ENCODE measurements around the gene A4GNT. TPM values are rescaled to one million over a fixed set of nuclear protein-coding genes. Genes with fewer than 3 reads are reported as not detected.
"Not testable (repeated sequence)": the region's sequence is repeated elsewhere in the genome, so short reads cannot be mapped to it uniquely, and the experiment has no call there.

The A4GNT gene
- total RNA-seq, 1 experiment from 2014 or later: not detected

- Histone ChIP-seq H3K79me2 (ENCODE audit: low read length) (no peaks in the 10 kb centered on the region), H3K36me3 (ENCODE audit: insufficient read depth, low read length) (no peaks in the 10 kb centered on the region), H2AFZ (ENCODE audit: low read length) (no peak overlapping the region), H3K9me3 (ENCODE audit: low read length) (no peaks in the 10 kb centered on the region), H3K27me3 (ENCODE audit: low read length) (no peaks in the 10 kb centered on the region), H3K9me2 (replicated peaks; ENCODE audit: insufficient read depth, low read length) (no peaks in the 10 kb centered on the region), H4K20me1 (ENCODE audit: insufficient read depth, low read depth, low read length) (no peaks in the 10 kb centered on the region), H3K27ac (ENCODE audit: low read length) (no peak overlapping the region), H3K4me3 (ENCODE audit: low read length) (no peak overlapping the region), H3K9ac (ENCODE audit: low read length) (no peak overlapping the region), H3K4me2 (ENCODE audit: low read depth, low read length, poor library complexity, severe bottlenecking) (no peak overlapping the region), H3K4me1 (ENCODE audit: low read length) (no peaks in the 10 kb centered on the region)
- no peak for DNase-seq
Measured at GRCh38 chr3:138148503-138148902, 16.3 kb upstream of the A4GNT start.

GRCh38 chr3:138142181-138142580 is 10.0 kb upstream of the A4GNT start:
- H3K27me3 ChIP-seq (ENCODE audit: low read length); H3K9me2 ChIP-seq (replicated peaks; ENCODE audit: insufficient read depth, low read length); H3K36me3 ChIP-seq (ENCODE audit: insufficient read depth, low read length); DNase-seq; H3K4me3 ChIP-seq (ENCODE audit: low read length); H3K79me2 ChIP-seq (ENCODE audit: low read length); H3K4me2 ChIP-seq (ENCODE audit: low read depth, low read length, poor library complexity, severe bottlenecking); H3K9me3 ChIP-seq (ENCODE audit: low read length); H4K20me1 ChIP-seq (ENCODE audit: insufficient read depth, low read depth, low read length); H3K9ac ChIP-seq (ENCODE audit: low read length); H2AFZ ChIP-seq (ENCODE audit: low read length); H3K4me1 ChIP-seq (ENCODE audit: low read length); H3K27ac ChIP-seq (ENCODE audit: low read length): not testable (repeated sequence)

GRCh38 chr3:138140940-138141339 is 8.8 kb upstream of the A4GNT start:
- H3K4me3 ChIP-seq (ENCODE audit: low read length): no peak overlapping the region
- no peaks in the 10 kb centered on the region for H3K27me3 ChIP-seq (ENCODE audit: low read length)

GRCh38 chr3:138139691-138140090 is 7.5 kb upstream of the A4GNT start:
- Histone ChIP-seq H3K36me3 (ENCODE audit: insufficient read depth, low read length) (no peaks in the 10 kb centered on the region), H3K4me3 (ENCODE audit: low read length) (no peak overlapping the region), H3K9ac (ENCODE audit: low read length) (no peak overlapping the region), H3K4me2 (ENCODE audit: low read depth, low read length, poor library complexity, severe bottlenecking) (no peak overlapping the region), H3K79me2 (ENCODE audit: low read length) (no peaks in the 10 kb centered on the region), H3K9me3 (ENCODE audit: low read length) (no peaks in the 10 kb centered on the region), H4K20me1 (ENCODE audit: insufficient read depth, low read depth, low read length) (no peaks in the 10 kb centered on the region), H2AFZ (ENCODE audit: low read length) (no peak overlapping the region), H3K9me2 (replicated peaks; ENCODE audit: insufficient read depth, low read length) (no peaks in the 10 kb centered on the region), H3K27me3 (ENCODE audit: low read length) (no peaks in the 10 kb centered on the region), H3K27ac (ENCODE audit: low read length) (no peak overlapping the region), H3K4me1 (ENCODE audit: low read length) (no peaks in the 10 kb centered on the region)
- no peak for DNase-seq

More at GRCh38 chr3:138140940-138141339, 8.8 kb upstream of the A4GNT start:
- no peaks in the 10 kb centered on the region for H3K79me2 ChIP-seq (ENCODE audit: low read length)
- no peaks in the 10 kb centered on the region for H3K36me3 ChIP-seq (ENCODE audit: insufficient read depth, low read length)
- H3K4me1 ChIP-seq (ENCODE audit: low read length): no peaks in the 10 kb centered on the region
- H4K20me1 ChIP-seq (ENCODE audit: insufficient read depth, low read depth, low read length): no peaks in the 10 kb centered on the region
- H3K9me3 ChIP-seq (ENCODE audit: low read length): no peaks in the 10 kb centered on the region
- H3K27ac ChIP-seq (ENCODE audit: low read length): no peak overlapping the region
- H3K9me2 ChIP-seq (replicated peaks; ENCODE audit: insufficient read depth, low read length): no peaks in the 10 kb centered on the region
- H2AFZ ChIP-seq (ENCODE audit: low read length): no peak overlapping the region
- H3K9ac ChIP-seq (ENCODE audit: low read length): no peak overlapping the region
- DNase-seq: no peak
- no peak overlapping the region for H3K4me2 ChIP-seq (ENCODE audit: low read depth, low read length, poor library complexity, severe bottlenecking)

- no peaks in the 10 kb centered on the region for H3K9me2 ChIP-seq (replicated peaks; ENCODE audit: insufficient read depth, low read length)
- DNase-seq: no peak
- no peak overlapping the region for H3K4me2 ChIP-seq (ENCODE audit: low read depth, low read length, poor library complexity, severe bottlenecking)
Measured at GRCh38 chr3:138137861-138138260, 5.7 kb upstream of the A4GNT start.

GRCh38 chr3:138136201-138136600 is 4.0 kb upstream of the A4GNT start:
- Histone ChIP-seq H3K4me2 (ENCODE audit: low read depth, low read length, poor library complexity, severe bottlenecking) (no peak overlapping the region), H4K20me1 (ENCODE audit: insufficient read depth, low read depth, low read length) (no peaks in the 10 kb centered on the region), H3K27ac (ENCODE audit: low read length) (no peak overlapping the region), H3K9me3 (ENCODE audit: low read length) (no peaks in the 10 kb centered on the region), H3K79me2 (ENCODE audit: low read length) (no peaks in the 10 kb centered on the region), H3K9me2 (replicated peaks; ENCODE audit: insufficient read depth, low read length) (no peaks in the 10 kb centered on the region), H3K4me1 (ENCODE audit: low read length) (no peaks in the 10 kb centered on the region), H3K36me3 (ENCODE audit: insufficient read depth, low read length) (no peaks in the 10 kb centered on the region), H3K27me3 (ENCODE audit: low read length) (no peaks in the 10 kb centered on the region), H2AFZ (ENCODE audit: low read length) (no peak overlapping the region), H3K9ac (ENCODE audit: low read length) (no peak overlapping the region), H3K4me3 (ENCODE audit: low read length) (no peak overlapping the region)
- no peak for DNase-seq

More at GRCh38 chr3:138137861-138138260, 5.7 kb upstream of the A4GNT start:
- Histone ChIP-seq H3K27me3 (ENCODE audit: low read length) (no peaks in the 10 kb centered on the region), H3K4me3 (ENCODE audit: low read length) (no peak overlapping the region), H3K79me2 (ENCODE audit: low read length) (no peaks in the 10 kb centered on the region), H4K20me1 (ENCODE audit: insufficient read depth, low read depth, low read length) (no peaks in the 10 kb centered on the region), H3K27ac (ENCODE audit: low read length) (no peak overlapping the region), H3K9ac (ENCODE audit: low read length) (no peak overlapping the region), H3K36me3 (ENCODE audit: insufficient read depth, low read length) (no peaks in the 10 kb centered on the region), H3K9me3 (ENCODE audit: low read length) (no peaks in the 10 kb centered on the region), H2AFZ (ENCODE audit: low read length) (no peak overlapping the region), H3K4me1 (ENCODE audit: low read length) (no peaks in the 10 kb centered on the region)

- Histone ChIP-seq H3K9me2 (replicated peaks; ENCODE audit: insufficient read depth, low read length) (no peaks in the 10 kb centered on the region), H3K4me2 (ENCODE audit: low read depth, low read length, poor library complexity, severe bottlenecking) (no peak overlapping the region)
Measured at GRCh38 chr3:138135833-138136194, 3.6 kb upstream of the A4GNT start.

GRCh38 chr3:138135146-138135832 is 3.1 kb upstream of the A4GNT start:
- no peaks in the 10 kb centered on the region for H4K20me1 ChIP-seq (ENCODE audit: insufficient read depth, low read depth, low read length)
- H3K9me2 ChIP-seq (replicated peaks; ENCODE audit: insufficient read depth, low read length): no peaks in the 10 kb centered on the region
- no peak for DNase-seq
- no peaks in the 10 kb centered on the region for H3K36me3 ChIP-seq (ENCODE audit: insufficient read depth, low read length)
- no peaks in the 10 kb centered on the region for H3K79me2 ChIP-seq (ENCODE audit: low read length)
- H2AFZ ChIP-seq (ENCODE audit: low read length): no peak overlapping the region
- no peaks in the 10 kb centered on the region for H3K27me3 ChIP-seq (ENCODE audit: low read length)
- H3K4me3 ChIP-seq (ENCODE audit: low read length): no peak overlapping the region
- no peak overlapping the region for H3K27ac ChIP-seq (ENCODE audit: low read length)
- H3K4me1 ChIP-seq (ENCODE audit: low read length): no peaks in the 10 kb centered on the region
- no peak overlapping the region for H3K9ac ChIP-seq (ENCODE audit: low read length)
- H3K9me3 ChIP-seq (ENCODE audit: low read length): no peaks in the 10 kb centered on the region
- H3K4me2 ChIP-seq (ENCODE audit: low read depth, low read length, poor library complexity, severe bottlenecking): no peak overlapping the region

More at GRCh38 chr3:138135833-138136194, 3.6 kb upstream of the A4GNT start:
- Histone ChIP-seq H3K79me2 (ENCODE audit: low read length) (no peaks in the 10 kb centered on the region), H3K27me3 (ENCODE audit: low read length) (no peaks in the 10 kb centered on the region), H3K4me1 (ENCODE audit: low read length) (no peaks in the 10 kb centered on the region), H3K27ac (ENCODE audit: low read length) (no peak overlapping the region), H3K36me3 (ENCODE audit: insufficient read depth, low read length) (no peaks in the 10 kb centered on the region), H2AFZ (ENCODE audit: low read length) (no peak overlapping the region), H3K9ac (ENCODE audit: low read length) (no peak overlapping the region), H4K20me1 (ENCODE audit: insufficient read depth, low read depth, low read length) (no peaks in the 10 kb centered on the region), H3K4me3 (ENCODE audit: low read length) (no peak overlapping the region), H3K9me3 (ENCODE audit: low read length) (no peaks in the 10 kb centered on the region)
- DNase-seq: no peak
